ENCODE results near the gene ITGB3BP.

GRCh38 chr1:63450416-63450815, 72.6 kb downstream of the ITGB3BP start:
- TF ChIP-seq ERF (CRISPR knock-in tag; IDR thresholded peaks at IDR 0.05) (no peak), CTCF (CRISPR knock-in tag; IDR thresholded peaks at IDR 0.05) (no peak), SIN3B (IDR thresholded peaks at IDR 0.05; ENCODE audit: low read length) (no peak), EZH2 (conservative IDR thresholded peaks at IDR 0.05; ENCODE audit: low read depth, low read length) (no peak), NR2F2 (IDR thresholded peaks at IDR 0.05; ENCODE audit: borderline replicate concordance, low read depth) (no peak), ZNF253 (CRISPR knock-in tag; IDR thresholded peaks at IDR 0.05; ENCODE audit: borderline replicate concordance) (no peak), ZNF335 (CRISPR knock-in tag; IDR thresholded peaks at IDR 0.05) (no peak)
